Measurements from ENCODE around the gene CROCC2.

CROCC2 gene

GRCh38 chr2:241033994-241034393 is 127.9 kb downstream of the CROCC2 start:
- Histone ChIP-seq H3K4me1 (ENCODE audit: insufficient read depth, low read length) (no peaks in the 10 kb centered on the region), H3K27ac (ENCODE audit: low read length) (no peak overlapping the region), H3K9ac (ENCODE audit: low read depth, low read length) (no peak overlapping the region), H3K9me3 (ENCODE audit: insufficient read depth, low read length, severe bottlenecking) (no peaks in the 10 kb centered on the region), H3K4me2 (ENCODE audit: insufficient read depth, low read length) (no peak overlapping the region), H4K20me1 (ENCODE audit: insufficient read depth, low read length) (no peaks in the 10 kb centered on the region; the same call in 1 of the 2 replicates), H3K27me3 (ENCODE audit: insufficient read depth, low read length, poor library complexity) (no peaks in the 10 kb centered on the region), H2AFZ (ENCODE audit: low read depth, low read length) (no peak overlapping the region), H3K79me2 (ENCODE audit: insufficient read depth, low read length) (no peaks in the 10 kb centered on the region), H3K36me3 (ENCODE audit: insufficient read depth, low read length) (no peaks in the 10 kb centered on the region), H3K4me3 (ENCODE audit: low read depth in 1 of 2, low read length in 2 of 2) (no peak overlapping the region)
- ATAC-seq (ENCODE audit: insufficient read depth, low read depth) (no peak), DNase-seq (no peak)
- TF ChIP-seq CTCF (IDR thresholded peaks at IDR 0.05; ENCODE audit: borderline replicate concordance, extremely low read depth, low read length, poor library complexity, severe bottlenecking), result no peak
- TF ChIP-seq EZH2 (IDR thresholded peaks at IDR 0.05; ENCODE audit: borderline replicate concordance, low read depth, low read length, severe bottlenecking), result no peak

GRCh38 chr2:241034490-241035141 is 128.5 kb downstream of the CROCC2 start:
- ATAC-seq (ENCODE audit: insufficient read depth, low read depth), result no peak
- no peaks in the 10 kb centered on the region for H3K4me1 ChIP-seq (ENCODE audit: insufficient read depth, low read length)

DNA sequence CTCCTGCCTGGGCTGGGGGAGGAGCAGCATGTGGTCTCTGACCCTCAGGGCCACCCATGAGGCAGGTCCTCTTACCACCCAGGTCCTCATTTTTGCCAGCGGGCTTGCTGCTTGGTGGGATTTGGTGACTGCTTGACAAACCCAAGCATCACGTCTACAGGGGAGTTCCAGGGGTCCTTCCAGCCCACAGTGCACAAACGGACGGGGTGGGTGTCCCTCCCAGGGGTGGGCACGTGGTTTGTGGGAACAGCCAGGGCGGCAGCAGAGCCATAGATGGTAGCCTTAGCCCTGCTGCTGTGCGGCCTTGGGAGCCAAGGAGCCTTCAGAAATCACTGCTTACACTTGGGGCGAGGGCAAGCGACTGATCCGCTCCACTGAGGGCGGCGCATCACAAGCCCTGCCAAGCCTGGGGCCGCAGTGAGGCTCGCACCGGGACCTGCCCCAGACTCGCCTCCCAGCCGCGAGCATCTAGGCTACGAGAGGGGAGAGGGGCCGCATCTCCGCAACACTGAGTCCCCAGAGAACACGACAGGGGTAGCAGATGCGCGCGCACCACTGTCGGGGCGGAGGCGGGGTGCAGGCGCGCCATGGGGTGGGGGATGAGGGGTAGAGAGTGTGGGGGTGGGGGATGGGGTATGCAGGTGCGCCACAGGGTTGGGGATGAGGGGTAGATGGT is 129.1 kb downstream of the CROCC2 start:
- TF ChIP-seq EZH2 (IDR thresholded peaks at IDR 0.05; ENCODE audit: borderline replicate concordance, low read depth, low read length, severe bottlenecking) (no peak), CTCF (IDR thresholded peaks at IDR 0.05; ENCODE audit: borderline replicate concordance, extremely low read depth, low read length, poor library complexity, severe bottlenecking) (no peak)
- Histone ChIP-seq H2AFZ (ENCODE audit: low read depth, low read length) (no peak overlapping the region), H4K20me1 (ENCODE audit: insufficient read depth, low read length) (no peaks in the 10 kb centered on the region; the same call in 1 of the 2 replicates), H3K27ac (ENCODE audit: low read length) (no peak overlapping the region), H3K9ac (ENCODE audit: low read depth, low read length) (no peak overlapping the region), H3K79me2 (ENCODE audit: insufficient read depth, low read length) (no peaks in the 10 kb centered on the region), H3K4me3 (ENCODE audit: low read depth in 1 of 2, low read length in 2 of 2) (no peak overlapping the region), H3K36me3 (ENCODE audit: insufficient read depth, low read length) (no peaks in the 10 kb centered on the region), H3K27me3 (ENCODE audit: insufficient read depth, low read length, poor library complexity) (no peaks in the 10 kb centered on the region), H3K9me3 (ENCODE audit: insufficient read depth, low read length, severe bottlenecking) (no peaks in the 10 kb centered on the region), H3K4me1 (ENCODE audit: insufficient read depth, low read length) (no peaks in the 10 kb centered on the region), H3K4me2 (ENCODE audit: insufficient read depth, low read length) (no peak overlapping the region)
- ATAC-seq (ENCODE audit: insufficient read depth, low read depth) (no peak), DNase-seq (no peak)

More at GRCh38 chr2:241034490-241035141, 128.5 kb downstream of the CROCC2 start:
- Histone ChIP-seq H3K79me2 (ENCODE audit: insufficient read depth, low read length) (no peaks in the 10 kb centered on the region), H2AFZ (ENCODE audit: low read depth, low read length) (no peak overlapping the region), H3K4me3 (ENCODE audit: low read depth in 1 of 2, low read length in 2 of 2) (no peak overlapping the region), H3K36me3 (ENCODE audit: insufficient read depth, low read length) (no peaks in the 10 kb centered on the region), H3K9me3 (ENCODE audit: insufficient read depth, low read length, severe bottlenecking) (no peaks in the 10 kb centered on the region), H3K27me3 (ENCODE audit: insufficient read depth, low read length, poor library complexity) (no peaks in the 10 kb centered on the region), H3K9ac (ENCODE audit: low read depth, low read length) (no peak overlapping the region), H4K20me1 (ENCODE audit: insufficient read depth, low read length) (no peaks in the 10 kb centered on the region; the same call in 1 of the 2 replicates), H3K4me2 (ENCODE audit: insufficient read depth, low read length) (no peak overlapping the region), H3K27ac (ENCODE audit: low read length) (no peak overlapping the region)
- no peak for DNase-seq
- no peak for TF ChIP-seq CTCF (IDR thresholded peaks at IDR 0.05; ENCODE audit: borderline replicate concordance, extremely low read depth, low read length, poor library complexity, severe bottlenecking)
- TF ChIP-seq EZH2 (IDR thresholded peaks at IDR 0.05; ENCODE audit: borderline replicate concordance, low read depth, low read length, severe bottlenecking), result no peak

All from DND-41 (cell line).